ENCODE measurements around the gene FAM240A.

The FAM240A gene

GRCh38 chr3:46649436-46649835 is 37.1 kb downstream of the FAM240A start:
- TF ChIP-seq CTCF (IDR thresholded peaks at IDR 0.05; ENCODE audit: borderline replicate concordance, control extremely low read depth, extremely low read depth, insufficient read depth, missing control alignments): no peak
- in situ Hi-C loops (cut with MboI; ENCODE audit: low sequenced_read_pairs, unreplicated experiment): no loop called here
- DNase-seq (ENCODE audit: low spot score): no peak

- DNase-seq (ENCODE audit: low spot score): no peak
- TF ChIP-seq CTCF (IDR thresholded peaks at IDR 0.05; ENCODE audit: borderline replicate concordance, control extremely low read depth, extremely low read depth, insufficient read depth, missing control alignments): no peak
- in situ Hi-C loops (cut with MboI; ENCODE audit: low sequenced_read_pairs, unreplicated experiment): no loop called here
These were observed 38.8 kb downstream of the FAM240A start for GRCh38 chr3:46651084-46651483.

DNA sequence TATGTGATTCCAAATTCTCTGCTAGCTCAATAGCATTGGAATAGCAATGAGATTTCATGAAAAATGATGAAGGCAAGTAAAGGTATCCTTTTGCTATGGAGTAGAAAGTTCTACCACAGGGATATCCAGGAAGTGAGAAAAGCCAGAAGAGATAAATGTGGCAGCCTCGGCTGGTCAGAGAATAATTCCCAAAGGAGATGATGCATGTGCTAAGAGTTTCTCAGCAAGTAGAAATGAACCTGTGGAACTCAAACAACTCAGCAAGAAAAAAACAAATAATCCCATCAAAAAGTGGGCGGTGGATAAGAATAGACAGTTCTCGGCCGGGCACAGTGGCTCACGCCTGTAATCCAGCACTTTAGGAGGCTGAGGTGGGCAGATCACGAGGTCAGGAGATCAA is 42.9 kb downstream of the FAM240A start:
- in situ Hi-C loops (cut with MboI; ENCODE audit: low sequenced_read_pairs, unreplicated experiment): no loop called here
- TF ChIP-seq CTCF (IDR thresholded peaks at IDR 0.05; ENCODE audit: borderline replicate concordance, control extremely low read depth, extremely low read depth, insufficient read depth, missing control alignments): no peak
- DNase-seq (ENCODE audit: low spot score): no peak

- no peak for TF ChIP-seq CTCF (IDR thresholded peaks at IDR 0.05; ENCODE audit: borderline replicate concordance, control extremely low read depth, extremely low read depth, insufficient read depth, missing control alignments)
- DNase-seq (ENCODE audit: low spot score): no peak
- in situ Hi-C loops (cut with MboI; ENCODE audit: low sequenced_read_pairs, unreplicated experiment): no loop called here
These were observed 44.6 kb downstream of the FAM240A start for GRCh38 chr3:46656778-46657556.

DNA sequence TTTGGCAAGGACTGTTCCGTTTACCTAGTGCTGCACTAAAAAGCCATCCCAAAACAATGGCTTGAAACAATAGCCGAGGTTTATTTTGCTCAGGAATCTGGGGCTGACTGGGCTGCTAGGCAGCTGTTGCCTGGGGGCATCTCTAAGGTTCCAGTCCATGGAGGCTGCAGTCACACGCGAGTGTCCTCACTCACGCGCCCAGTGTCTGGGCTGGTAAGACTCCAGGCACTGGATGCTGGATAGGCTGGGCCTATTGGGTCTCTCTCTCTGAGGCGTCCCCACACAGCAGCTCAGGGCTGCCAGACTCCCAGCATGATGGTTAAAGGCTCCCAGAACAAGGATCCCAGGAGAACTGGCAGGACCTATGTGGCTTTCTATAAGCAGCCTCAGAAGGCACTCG is 47.0 kb downstream of the FAM240A start:
- in situ Hi-C loops (cut with MboI; ENCODE audit: low sequenced_read_pairs, unreplicated experiment): no loop called here
- no peak for DNase-seq (ENCODE audit: low spot score)
- no peak for TF ChIP-seq CTCF (IDR thresholded peaks at IDR 0.05; ENCODE audit: borderline replicate concordance, control extremely low read depth, extremely low read depth, insufficient read depth, missing control alignments)

DNA sequence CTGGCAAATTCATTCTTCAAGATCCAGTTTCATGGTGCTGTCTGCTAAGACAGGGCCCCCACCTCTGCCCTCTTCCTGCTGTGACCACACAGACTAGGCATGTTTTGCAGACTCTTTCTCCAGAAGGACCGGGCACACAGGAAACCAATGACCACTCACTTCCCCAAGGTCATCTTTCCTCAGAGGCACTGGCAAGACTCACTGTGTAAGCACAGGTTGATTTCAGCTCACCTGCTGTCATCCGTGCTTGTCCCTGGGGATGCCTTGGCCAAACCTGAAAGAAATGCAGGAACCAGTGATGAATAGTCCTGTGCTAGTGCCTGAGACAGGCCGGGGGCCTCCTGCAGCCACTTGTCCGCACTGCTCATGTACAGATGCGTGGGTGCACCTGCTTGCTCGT is 47.7 kb downstream of the FAM240A start:
- TF ChIP-seq CTCF (IDR thresholded peaks at IDR 0.05; ENCODE audit: borderline replicate concordance, control extremely low read depth, extremely low read depth, insufficient read depth, missing control alignments): no peak
- no peak for DNase-seq (ENCODE audit: low spot score)
- in situ Hi-C loops (cut with MboI; ENCODE audit: low sequenced_read_pairs, unreplicated experiment): no loop called here

Data from GM13976 (cell line).